Panc1 (cell line): ENCODE data around the gene ACKR2.

Experiments
- POLR2AphosphoS5 ChIP-seq: IDR thresholded peaks from 2 replicates; pipeline ENCODE4 v1.6.1; 2012; ENCODE audit warnings: mild to moderate bottlenecking, low read depth, low read length, moderate library complexity
- TF ChIP-seq, protein P1 (sequence below): fragments of 450-650 bp; IDR thresholded peaks from 2 replicates; pipeline ENCODE4 v1.5.1; 2017; ENCODE audit warnings: mild to moderate bottlenecking
- TF ChIP-seq, protein P2 (sequence below), 2 experiments: IDR thresholded peaks; 2 replicates each; pipeline ENCODE4 v1.6.1; 2011 to 2012; ENCODE audit warnings: low read depth in 2 of 2, control low read depth in 1 of 2, low read length in 1 of 2, mild to moderate bottlenecking in 1 of 2, moderate library complexity in 1 of 2; ENCODE audit not compliant: insufficient read depth in 1 of 2

DNA sequence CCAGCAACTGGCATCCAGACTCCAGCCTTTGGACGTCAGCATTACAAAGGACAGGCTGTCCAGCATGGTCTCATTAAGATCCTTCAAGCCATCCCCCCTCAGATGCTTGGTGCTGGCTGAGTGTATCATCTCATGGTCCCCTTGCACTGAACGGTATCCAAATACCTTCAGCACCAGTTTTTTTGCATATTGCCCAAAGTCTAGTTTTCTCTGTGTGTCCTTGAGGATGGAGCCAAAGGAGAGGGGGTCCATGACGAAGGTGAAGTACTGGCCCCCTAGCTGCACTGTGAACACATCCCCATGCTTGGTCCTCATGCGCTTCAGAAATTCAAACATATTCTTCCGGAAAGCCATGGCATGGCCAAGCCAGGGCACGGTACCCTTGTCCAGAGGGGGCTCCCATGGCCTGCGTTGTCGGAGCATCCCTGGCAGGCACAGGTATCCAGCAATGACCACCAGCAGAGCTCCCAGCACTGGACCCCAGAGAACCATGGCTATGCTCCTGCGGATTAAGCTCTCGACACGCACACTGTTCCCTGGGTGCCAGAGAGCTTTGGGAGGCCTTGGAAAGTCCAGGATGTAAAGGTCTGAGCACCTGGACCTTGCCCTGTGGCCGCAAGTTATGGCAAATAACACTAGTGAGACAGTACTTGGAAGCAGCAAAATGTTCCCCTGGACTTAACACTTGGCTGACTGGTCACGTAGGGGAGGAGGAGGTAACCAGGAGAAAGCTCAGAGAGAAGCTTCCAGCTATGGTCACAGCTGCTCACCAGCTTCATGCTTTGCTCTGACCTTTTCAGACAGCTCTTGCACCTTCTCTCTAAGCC is 66.3 kb downstream of the ACKR2 start, which contains the start of gene CYP8B1:
- TF ChIP-seq, protein P1, sequence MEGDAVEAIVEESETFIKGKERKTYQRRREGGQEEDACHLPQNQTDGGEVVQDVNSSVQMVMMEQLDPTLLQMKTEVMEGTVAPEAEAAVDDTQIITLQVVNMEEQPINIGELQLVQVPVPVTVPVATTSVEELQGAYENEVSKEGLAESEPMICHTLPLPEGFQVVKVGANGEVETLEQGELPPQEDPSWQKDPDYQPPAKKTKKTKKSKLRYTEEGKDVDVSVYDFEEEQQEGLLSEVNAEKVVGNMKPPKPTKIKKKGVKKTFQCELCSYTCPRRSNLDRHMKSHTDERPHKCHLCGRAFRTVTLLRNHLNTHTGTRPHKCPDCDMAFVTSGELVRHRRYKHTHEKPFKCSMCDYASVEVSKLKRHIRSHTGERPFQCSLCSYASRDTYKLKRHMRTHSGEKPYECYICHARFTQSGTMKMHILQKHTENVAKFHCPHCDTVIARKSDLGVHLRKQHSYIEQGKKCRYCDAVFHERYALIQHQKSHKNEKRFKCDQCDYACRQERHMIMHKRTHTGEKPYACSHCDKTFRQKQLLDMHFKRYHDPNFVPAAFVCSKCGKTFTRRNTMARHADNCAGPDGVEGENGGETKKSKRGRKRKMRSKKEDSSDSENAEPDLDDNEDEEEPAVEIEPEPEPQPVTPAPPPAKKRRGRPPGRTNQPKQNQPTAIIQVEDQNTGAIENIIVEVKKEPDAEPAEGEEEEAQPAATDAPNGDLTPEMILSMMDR = no peak
- TF ChIP-seq, protein P2, sequence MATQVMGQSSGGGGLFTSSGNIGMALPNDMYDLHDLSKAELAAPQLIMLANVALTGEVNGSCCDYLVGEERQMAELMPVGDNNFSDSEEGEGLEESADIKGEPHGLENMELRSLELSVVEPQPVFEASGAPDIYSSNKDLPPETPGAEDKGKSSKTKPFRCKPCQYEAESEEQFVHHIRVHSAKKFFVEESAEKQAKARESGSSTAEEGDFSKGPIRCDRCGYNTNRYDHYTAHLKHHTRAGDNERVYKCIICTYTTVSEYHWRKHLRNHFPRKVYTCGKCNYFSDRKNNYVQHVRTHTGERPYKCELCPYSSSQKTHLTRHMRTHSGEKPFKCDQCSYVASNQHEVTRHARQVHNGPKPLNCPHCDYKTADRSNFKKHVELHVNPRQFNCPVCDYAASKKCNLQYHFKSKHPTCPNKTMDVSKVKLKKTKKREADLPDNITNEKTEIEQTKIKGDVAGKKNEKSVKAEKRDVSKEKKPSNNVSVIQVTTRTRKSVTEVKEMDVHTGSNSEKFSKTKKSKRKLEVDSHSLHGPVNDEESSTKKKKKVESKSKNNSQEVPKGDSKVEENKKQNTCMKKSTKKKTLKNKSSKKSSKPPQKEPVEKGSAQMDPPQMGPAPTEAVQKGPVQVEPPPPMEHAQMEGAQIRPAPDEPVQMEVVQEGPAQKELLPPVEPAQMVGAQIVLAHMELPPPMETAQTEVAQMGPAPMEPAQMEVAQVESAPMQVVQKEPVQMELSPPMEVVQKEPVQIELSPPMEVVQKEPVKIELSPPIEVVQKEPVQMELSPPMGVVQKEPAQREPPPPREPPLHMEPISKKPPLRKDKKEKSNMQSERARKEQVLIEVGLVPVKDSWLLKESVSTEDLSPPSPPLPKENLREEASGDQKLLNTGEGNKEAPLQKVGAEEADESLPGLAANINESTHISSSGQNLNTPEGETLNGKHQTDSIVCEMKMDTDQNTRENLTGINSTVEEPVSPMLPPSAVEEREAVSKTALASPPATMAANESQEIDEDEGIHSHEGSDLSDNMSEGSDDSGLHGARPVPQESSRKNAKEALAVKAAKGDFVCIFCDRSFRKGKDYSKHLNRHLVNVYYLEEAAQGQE (IDR thresholded peaks at IDR 0.05; ENCODE audit: insufficient read depth in 1 of 2, low read depth in 2 of 2, low read length in 1 of 2) = no peak
- TF ChIP-seq POLR2AphosphoS5 = no peak
